Activated CD8-positive, alpha-beta memory T cell treated with anti-CD3 and anti-CD28 coated beads for 48 hours (primary cell): ENCODE data around the gene MYH9.

Source experiments
- DNase-seq, 3 experiments: peaks; one replicate each; pipeline ENCODE4 v3.0.0-alpha.2; 2020; ENCODE audit warnings: low read depth in 2 of 3, low spot score in 2 of 3

MYH9 gene

DNA sequence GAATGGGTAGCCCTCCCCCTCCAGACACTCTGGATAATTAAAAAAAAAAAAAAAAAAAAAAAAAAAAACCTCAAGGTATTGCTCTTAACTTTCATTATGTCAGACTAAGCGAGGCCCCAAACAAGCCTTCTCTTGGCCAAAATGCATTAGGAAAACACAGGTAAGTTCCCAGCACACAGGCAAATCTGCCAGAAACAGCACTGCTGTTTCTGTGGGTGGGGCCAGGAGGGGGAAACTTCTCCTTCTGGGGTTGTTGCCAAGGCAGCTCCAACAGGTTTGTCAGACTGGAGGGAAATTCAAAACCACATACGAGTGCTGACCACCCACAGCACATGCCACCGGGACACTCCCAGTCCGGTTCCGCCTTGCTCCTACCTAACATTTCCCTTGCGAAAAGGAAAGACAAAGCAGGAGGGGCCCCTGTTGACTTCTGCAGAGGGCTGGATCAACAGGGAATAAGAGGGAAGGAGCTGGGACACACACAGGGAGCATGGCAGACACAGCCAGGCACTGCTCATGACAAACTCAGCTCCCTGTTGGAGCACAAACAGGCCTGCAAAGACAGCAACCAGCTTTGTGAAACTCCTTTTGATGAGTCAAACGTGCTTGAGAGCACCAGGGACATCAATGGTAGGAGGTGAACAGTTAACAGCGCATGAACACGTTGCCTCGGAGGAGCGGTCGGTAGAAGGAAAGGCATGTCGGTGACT, 55.0 kb downstream of the MYH9 start:
- DNase-seq: peak in 1 of 3 experiments; percentile 43

DNA sequence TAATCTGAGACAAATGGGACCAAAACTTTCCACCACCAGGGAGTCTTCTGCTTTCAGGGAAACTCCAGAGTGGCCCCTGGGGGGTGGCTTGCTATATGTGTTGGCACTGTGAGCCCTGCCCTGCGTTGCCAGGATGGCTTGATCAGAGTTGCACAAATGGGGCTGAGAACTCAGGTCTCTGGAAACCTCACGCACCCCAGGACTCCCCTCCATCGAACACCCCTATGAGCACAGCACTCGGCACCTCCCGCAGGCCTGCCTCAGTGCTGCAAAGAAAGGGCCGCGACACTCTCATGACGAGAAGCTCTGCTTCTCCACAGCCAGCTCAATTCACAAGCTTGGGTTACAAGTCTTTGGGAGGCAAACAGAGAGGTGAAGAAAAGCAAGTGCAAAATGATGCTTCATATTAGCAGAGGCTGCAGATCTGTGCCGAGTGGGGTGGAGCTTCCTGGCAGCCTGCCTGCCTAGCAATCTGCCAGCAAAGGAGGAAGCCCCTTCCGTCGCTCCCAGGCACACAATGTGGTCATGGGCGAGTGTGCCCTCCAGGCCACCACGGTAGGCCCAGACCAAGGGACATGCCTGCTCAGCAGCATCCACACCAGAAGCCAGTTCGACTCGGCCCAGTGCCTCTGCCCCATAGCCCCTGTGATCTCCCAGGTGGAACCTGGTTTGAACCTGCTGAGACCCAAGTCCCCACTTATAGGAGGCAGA, 55.7 kb downstream of the MYH9 start:
- DNase-seq: no peak

DNA sequence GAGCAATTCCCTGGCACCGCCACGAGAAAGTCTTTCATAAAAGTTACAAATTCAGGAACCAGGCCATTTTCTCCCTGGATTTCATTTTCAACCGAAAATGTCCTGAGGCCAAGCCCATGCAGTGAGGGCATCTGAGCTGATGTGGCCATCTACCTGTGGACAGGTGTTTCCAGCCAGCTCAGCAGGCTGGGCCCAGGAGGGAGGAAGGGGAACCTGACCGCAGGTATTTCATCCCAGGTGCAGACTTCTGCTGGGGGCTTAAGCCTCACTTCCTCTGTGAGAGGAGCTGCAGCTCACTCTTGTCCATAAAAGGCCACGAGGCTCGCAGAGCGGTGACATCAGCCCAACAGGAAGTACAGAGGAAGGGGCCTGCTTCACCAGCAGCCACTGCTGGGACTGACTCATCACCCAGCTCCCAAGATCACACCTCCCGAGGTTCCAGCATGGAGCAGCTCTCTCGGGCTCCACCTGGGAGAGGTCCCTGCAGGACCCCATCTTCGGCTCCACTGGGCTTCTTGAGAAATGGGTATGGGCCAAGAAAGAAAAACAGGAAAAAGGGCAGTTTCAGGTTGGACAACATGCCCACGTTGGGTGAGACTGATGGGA, 56.4 kb downstream of the MYH9 start:
- peak in 2 of 3 experiments; percentile 45 to 59 for DNase-seq

DNA sequence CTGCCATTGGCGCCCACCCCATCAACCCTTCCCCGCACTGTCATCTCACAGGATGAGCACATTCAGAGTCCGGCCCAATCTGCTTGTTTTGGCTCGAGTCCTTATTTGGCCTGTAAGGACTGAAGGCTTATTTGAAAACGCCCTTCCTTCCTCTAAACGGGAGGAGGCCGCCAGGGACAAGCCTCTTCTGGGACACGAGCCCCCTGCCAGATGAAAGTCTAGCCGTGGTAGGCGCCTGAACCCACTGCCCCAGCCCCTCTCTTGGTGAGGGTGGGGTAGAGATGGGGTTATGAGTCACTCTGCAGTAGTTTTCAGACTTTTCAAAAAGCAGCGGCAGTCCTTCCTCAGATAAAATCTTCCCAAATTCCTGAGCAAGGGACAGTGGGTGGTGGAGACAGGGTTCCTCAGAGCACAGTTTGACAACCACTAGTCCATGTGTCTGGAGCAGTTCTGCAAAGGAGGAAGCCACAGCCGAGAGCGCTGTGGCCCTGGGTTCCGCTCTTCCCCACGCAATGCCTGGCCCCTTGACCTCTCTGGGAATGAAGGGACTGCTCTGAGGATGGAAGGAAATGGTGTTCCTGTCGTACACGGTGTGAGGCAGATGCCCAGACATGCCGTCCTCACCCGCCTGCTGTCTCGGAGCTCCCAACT, 57.0 kb downstream of the MYH9 start:
- no peak for DNase-seq

DNA sequence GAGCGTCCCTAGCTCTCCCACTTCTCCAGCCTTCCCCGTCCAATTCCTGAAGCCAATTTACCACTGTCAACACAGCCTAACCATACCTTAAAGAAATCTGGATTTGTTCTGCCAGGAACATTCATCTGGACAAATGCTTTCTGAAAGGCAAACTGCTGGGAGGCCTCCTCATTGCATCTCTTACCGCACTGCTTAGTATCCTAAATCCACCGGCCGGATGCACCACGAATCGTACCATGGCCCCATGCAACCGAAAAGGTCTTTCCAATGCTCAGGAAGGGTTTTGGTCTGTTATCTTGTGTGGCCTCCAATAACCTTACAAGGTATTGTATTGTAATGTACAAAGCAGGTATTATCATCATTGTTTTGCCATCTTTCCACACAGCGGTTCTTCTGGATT, 57.6 kb downstream of the MYH9 start:
- no peak for DNase-seq

DNA sequence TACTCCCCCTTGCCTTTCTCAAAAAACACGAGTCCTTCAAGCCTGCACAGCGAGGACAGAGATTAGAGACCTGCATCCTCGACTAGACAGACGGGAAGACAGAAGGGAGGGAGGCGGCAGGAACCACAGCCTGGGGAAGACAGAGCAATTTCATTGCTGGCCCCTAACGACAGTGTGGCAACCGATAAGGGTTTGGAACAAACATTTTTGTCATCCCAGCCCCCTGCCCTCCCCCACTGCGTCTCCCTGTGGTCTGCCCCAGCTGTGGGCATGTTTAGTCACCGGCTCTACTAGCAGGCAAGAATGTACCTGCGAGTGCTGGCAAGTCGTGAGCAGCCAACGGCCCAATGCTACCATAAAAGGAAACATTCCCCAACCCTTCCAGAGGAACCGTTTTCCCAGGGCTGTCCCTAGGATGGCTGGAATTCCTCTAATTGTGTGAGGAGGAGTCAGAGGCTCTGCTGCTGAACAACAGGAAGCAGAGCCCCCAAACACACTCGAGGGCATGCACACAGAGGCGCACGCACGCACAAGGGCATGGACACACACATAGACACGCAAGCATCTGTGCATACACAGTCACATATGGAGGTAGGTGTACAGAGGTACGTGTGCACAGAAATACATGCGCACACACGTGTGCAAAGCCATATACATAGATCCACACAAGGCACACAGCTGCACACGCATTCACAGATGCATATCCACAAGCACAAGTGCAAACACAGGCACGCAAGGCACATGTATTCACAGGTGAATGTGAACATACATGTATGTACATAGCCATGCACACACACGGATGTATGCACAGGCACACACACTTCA, 58.3 kb downstream of the MYH9 start:
- peak; percentile 56 to 65 (median 57) for DNase-seq

DNA sequence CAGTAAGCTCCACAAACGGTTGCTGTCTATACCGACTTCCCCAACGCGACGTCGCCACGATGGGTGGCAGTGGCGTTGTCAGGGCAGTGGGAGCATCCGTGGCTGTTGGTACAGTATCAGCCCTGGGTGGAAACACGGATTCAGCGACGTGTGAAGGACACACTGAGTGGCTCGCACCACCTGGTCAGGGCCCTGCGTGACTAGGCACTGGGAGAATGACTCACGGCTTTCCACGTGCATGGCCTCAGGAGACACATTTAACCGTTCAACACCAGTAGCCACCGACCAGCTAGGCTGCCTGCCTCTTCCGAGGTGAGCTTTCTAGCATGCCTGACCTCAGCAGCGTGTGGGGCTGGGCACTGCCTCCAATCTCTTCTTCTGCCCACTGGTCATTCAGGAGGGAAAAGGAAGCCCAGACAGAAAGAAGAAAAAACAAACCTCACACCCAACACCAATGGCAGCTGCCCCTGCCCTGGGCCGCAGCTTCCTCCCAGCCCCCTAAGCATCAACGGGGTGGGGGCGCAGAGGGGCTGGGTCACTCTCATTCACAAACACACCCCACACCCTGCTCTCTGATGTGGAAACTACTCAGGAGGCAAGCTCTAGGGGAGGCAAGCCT, 59.0 kb downstream of the MYH9 start:
- no peak for DNase-seq

DNA sequence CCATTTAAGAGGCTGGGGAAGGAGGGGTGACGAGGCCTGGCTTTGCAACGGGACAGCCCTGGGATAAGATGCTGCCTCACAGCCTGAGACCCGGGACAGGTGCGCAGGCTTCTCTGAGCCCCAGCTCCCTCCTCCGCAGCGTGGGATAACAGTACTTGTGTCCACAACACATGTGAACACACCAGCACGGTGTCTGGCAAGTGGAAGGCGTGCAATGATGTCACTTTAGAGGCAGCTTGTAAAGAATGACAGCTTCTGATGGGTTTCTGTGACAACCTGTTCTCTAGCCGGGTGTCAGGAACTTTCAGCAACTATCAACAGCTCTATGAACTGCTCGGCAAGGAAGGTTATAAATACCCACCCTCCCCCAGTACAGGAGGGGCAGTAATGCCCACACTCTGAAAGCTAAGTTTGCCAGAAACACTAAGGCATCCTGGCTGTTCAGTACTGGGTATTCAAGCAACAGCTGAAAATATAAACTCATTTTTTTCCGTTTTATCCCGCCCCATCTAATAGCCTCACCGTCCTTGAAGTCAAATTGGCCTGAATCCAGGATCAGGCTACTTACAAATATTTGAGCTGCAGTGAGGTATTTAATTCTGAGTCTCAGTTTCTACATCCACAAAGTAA, 59.7 kb downstream of the MYH9 start:
- DNase-seq: no peak

DNA sequence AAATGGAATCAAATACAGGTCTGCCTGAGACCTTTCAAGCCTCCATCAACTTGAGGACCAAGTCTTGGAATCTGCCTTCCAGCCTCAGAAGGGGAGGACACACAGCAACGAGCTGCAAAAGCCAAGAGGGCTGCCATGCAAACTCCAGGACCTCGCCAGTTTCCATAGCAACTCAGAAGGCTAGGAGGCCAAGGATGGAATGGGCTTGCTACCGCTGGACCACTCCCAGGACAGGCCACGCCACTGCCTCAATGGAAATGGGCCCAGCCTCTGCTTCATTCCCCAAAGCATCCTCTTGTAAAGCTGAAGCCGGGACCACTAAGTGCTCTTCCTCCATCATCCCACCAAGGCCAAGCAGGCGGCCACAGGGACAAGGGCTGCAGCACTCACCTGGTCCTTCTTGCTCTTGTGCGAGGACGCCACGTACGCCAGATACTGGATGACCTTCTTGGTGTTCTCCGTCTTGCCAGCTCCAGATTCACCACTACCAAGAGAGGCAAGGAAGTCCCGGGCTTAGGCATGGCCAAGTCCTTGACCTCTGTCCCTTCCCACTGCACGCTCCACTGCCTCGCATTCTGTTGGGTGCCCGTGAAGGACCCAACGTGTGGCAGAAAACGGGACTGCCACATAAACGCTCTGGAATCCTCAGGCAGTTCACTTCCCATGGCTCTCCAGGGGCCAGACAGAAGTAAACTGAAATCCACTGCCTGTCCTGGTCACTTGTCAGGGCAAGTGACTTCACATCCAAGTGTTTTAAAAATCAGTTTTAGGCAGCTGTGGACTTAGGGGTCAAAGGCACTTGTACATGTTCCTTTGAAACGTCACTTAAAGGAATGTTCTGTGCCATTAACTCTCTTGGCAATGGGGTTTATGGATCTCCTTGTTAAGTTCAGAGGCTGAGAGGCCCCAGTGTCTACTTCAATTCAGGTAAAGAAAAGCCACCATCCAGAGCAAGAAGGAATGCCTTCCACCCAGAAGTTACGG, 61.3 kb downstream of the MYH9 start:
- DNase-seq: no peak

DNA sequence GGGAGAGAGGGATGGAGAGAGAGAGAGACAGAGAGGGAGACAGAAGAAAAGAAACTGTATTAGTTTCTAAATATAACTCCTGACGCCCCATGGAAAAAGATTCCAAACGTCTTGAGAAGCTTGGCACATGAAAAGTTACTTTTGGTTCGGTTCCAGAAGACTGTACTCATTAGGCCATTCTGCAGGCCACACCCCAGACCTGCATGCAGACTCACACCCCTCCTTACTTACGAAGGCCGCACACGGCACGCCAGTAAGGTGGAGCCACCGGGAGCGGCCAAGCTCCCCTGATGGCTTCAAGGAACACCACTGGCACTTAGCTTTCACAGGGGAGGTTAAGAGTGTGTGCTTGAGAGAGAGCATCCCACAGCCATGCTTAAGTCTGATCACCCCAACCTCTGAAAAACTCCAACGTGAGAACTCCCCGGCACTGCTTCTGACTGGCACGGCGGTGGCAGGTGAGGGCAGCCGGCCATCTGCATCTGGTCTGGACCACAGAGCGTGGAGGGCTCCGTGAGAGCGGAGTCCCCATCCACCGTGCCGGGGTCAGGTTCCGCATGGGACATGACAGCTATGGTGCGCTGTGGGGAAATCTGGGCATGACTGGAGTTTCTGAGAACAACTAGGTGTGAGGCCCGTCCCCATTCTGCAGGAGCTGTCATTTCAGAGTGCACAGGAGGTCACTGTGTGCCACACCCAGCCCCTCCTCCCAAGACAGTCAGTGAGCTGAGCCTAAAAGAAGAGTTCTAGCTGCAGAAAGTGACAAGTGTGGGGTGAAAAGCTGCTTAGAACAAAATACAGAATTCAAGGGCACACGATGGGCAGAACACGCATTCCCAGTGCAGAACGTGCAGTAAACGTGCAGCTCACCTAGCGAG, 62.4 kb downstream of the MYH9 start:
- DNase-seq: no peak

DNA sequence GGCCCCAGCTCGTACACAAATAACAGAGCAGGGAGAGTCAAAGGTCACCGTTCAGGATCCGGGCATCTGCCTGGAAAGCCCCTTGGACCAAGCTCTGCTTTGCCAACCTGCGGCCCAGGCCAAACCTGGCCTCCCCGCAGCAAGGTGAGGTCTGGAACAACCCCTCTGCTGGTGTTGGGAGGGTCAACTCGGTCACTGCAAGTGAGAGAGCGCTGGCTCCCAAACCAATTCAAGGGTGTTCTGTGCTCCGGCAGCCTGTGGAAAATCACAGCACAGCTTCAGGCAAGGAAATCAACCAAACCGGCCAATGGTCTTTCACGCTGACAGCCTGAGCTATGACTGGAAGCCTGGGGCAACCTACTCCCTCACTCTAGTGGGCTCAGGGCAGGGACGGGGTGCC, 63.4 kb downstream of the MYH9 start:
- DNase-seq: no peak

DNA sequence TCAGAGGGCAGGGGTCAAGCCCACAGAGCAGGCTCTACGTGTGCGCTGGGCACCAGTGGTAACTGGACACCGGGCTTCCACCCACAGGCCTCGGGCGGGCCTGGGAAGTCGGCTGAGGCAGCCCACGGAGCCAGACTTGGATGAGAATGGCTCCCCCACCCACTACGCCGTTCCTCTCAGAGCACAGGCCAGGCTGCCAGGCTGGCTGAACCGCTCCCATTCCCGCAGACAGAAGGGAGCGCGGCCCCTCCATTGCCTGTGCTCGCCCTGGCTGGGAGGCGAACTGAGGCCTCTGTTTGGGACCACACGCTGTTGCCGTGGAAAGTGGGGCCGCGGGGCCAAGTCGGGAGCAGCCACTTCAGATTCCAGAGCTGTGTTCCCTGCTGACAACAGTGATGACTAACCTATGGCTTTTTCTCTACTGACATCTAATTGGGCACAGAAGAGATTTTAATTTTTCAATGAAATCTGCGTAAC, 63.9 kb downstream of the MYH9 start:
- no peak for DNase-seq

DNA sequence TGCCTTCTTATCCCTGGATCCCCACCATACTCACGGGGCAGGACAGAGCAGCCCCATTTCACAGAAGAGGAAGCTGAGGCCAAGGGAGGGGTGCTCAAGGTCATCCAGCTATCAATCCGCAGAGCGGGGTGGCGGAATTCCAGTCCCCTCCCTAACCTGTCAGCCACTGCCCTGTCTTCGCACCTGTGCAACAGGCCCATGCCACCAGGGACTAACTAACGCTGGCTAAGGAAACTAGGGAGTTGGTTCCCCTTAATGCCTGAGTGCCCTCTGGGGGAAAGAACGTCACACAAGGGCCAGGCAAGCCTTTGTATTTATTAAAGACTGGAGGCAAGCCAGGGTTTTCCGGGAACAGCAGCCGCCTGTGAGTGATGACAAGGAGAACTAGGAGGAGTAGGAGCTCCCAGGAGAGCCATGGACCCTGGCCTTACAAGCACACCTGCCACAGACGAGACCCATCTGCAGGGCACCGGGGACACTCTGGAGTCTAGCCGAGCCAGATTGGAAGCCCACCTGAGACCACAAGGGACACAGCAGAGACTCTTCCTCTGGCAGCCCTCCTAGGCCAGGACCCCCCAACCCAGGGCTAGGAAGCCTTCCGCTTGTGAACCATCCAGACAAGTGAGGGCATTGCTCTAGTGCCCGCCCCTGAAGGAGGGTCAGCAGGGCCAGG, 64.4 kb downstream of the MYH9 start:
- no peak for DNase-seq

DNA sequence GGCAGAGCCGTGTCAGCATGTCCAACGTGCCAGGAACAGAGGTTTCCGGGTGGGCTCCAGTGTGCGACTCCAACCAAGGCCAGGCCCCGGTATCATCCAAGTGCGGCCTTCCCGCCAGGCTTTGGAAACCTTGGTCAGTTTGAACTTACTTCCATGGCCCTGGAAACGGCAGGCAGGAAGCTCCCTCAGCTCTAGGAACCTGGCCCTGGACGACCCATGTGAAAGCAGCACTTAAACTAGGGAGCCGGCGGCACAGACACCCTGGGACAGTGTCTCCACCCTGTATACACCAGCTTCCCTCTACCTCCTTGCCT, 65.2 kb downstream of the MYH9 start:
- no peak for DNase-seq

DNA sequence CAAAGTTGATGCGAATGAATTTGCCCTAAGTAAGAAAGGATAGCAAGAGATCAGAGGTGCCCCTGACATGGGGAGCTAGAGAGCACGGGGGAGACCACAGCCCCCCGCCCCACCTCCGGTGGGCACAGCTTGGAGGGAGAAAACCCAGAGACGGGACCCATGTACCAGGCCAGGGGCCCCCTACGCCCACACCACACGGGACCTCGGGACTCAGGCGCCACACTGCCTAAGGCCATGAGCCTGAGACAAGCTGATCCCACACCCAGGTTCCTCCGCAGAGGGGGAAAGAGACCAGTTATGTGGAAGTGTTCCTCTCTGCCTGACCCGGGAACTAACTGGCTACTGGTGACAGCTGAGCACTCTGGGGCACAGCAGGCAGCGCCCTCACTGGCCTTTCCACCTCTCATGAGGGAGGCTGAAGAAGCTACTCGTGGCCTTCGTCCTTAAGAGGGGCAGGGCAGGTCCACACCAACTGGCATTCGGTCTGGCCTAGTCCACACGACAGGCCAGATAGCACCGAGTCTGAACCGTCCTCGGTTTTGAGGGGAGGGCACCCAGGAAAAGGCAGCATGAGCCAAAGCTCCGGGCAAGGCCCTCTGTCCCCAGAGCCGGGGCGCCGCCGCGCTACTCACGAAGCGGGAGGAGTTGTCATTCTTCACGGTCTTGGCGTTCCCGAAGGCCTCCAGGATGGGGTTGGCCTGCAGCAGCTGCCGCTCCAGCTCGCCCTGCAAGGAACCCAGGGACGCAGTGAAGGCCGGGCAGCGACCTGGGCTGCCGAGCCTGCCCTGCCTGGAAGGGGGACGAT, 65.8 kb downstream of the MYH9 start:
- no peak for DNase-seq

DNA sequence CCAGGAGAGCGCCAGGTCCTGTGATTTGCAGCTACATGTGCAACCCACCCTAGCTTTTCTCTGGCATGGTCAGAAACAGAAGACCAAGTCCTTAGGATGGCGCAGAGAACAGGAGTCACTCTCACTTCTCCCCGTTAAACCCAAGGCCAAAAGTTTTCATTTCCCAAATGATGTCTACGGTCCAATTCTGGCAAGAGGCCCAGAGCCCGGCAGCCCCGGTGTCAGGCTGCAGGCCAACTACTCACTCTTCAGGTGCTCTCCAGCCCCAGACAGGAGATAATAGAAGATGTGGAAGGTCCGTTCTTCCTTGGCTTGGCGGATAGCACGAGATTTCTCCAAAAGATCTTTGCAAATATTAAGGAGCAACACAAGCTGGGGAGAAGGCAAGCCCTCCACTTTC, 67.2 kb downstream of the MYH9 start:
- DNase-seq: no peak
